HCT116 (cell line): ENCODE data around the gene SLMAP. TPM values are rescaled to one million over a fixed set of nuclear protein-coding genes. Genes with fewer than 3 reads are reported as not detected.

ENCODE experiments used
- ATAC-seq: fragments of 200-7000 bp; cut with Tn5 transposase; 2 replicates; pipeline ENCODE4 v1.9.1; 2020; ENCODE audit warnings: mild to moderate bottlenecking, moderate library complexity
- BruUV-seq: library from RNA; stranded (reverse); fragments of 400-500 nt; replicated peaks from 2 replicates; lab custom pipeline; 2021; lab: Mats Ljungman, UMichigan
- CTCF ChIA-PET: fragments of 300-600 bp; sonication (Branson Sonifier 250); formaldehyde crosslinking; loops from one replicate; lab custom pipeline; 2021; ENCODE audit warnings: antibody characterized with exemption; lab: Charles Lee
- POLR2A ChIA-PET: fragments of 300-600, 350-600 bp; sonication (Branson Sonifier 250); formaldehyde crosslinking; loops from one replicate; lab custom pipeline; 2021; ENCODE audit warnings: antibody characterized with exemption; lab: Charles Lee
- RAD21 ChIA-PET, 2 experiments: fragments of 300-600 bp; sonication (Branson Sonifier 250); formaldehyde crosslinking; loops; one replicate each; lab custom pipeline; 2023; ENCODE audit warnings: low total read pairs in 2 of 2; ENCODE audit not compliant: uncharacterized antibody in 2 of 2, unreplicated experiment in 2 of 2, low non-redundant PET in 1 of 2; lab: Charles Lee
- DNase-seq: peaks from one replicate; pipeline ENCODE4 v3.0.0-alpha.2; 2010; ENCODE audit warnings: low read depth, low spot score
- H2AFZ ChIP-seq: fragments of 200-600 bp; shearing (Covaris generic), sonication (generic); 2 replicates; pipeline ENCODE4 v1.6.1; 2017; ENCODE audit warnings: low read depth, mixed run types, mixed read lengths, antibody characterized with exemption, low read length; ENCODE audit not compliant: poor library complexity, severe bottlenecking
- H3K27ac ChIP-seq: 2 replicates; pipeline ENCODE4 v1.5.1; 2012; ENCODE audit warnings: low read depth, low read length
- H3K27me3 ChIP-seq: fragments of 200-600 bp; sonication (generic); 2 replicates; pipeline ENCODE4 v1.6.1; 2016; ENCODE audit warnings: mixed run types, low read length, mixed read lengths; ENCODE audit not compliant: insufficient read depth
- H3K36me3 ChIP-seq, 2 experiments: fragments of 200-500 bp in 1 of 2; fragments of 200-600 bp in 1 of 2; sonication (Bioruptor generic) in 1 of 2; sonication (generic) in 1 of 2; 2 replicates each; pipeline versions ENCODE4 v1.5.1 to v1.6.1; 2014 to 2016; ENCODE audit warnings: low read length in 2 of 2, inconsistent platforms in 1 of 2, mixed read lengths in 1 of 2, mixed run types in 1 of 2; ENCODE audit not compliant: insufficient read depth in 2 of 2, control insufficient read depth in 1 of 2
- H3K4me1 ChIP-seq, 2 experiments: fragments of 200-600 bp in 1 of 2; sonication (generic) in 1 of 2; 2 replicates each; pipeline versions ENCODE4 v1.5.1 to v1.6.1; 2012 to 2017; ENCODE audit warnings: low read length in 2 of 2, inconsistent platforms in 1 of 2, mild to moderate bottlenecking in 1 of 2, mixed read lengths in 1 of 2, mixed run types in 1 of 2, moderate library complexity in 1 of 2; ENCODE audit not compliant: insufficient read depth in 2 of 2, control insufficient read depth in 1 of 2
- H3K4me2 ChIP-seq: fragments of 200-600 bp; sonication (generic); 2 replicates; pipeline ENCODE4 v1.6.1; 2017; ENCODE audit warnings: mixed run types, low read length, mixed read lengths
- H3K4me3 ChIP-seq, 2 experiments: fragments of 200-600 bp in 1 of 2; sonication (generic) in 1 of 2; replicated peaks in 1 of 2; 2 replicates each; pipeline ENCODE4 v1.5.1; 2011 to 2016; ENCODE audit warnings: low read length in 2 of 2, control low read depth in 1 of 2, low read depth in 1 of 2, mild to moderate bottlenecking in 1 of 2, mixed read lengths in 1 of 2, mixed run types in 1 of 2
- H3K79me2 ChIP-seq: fragments of 200-600 bp; sonication (generic); 2 replicates; pipeline ENCODE4 v1.6.1; 2017; ENCODE audit warnings: mild to moderate bottlenecking, mixed run types, low read length, moderate library complexity, mixed read lengths; ENCODE audit not compliant: insufficient read depth
- H3K9ac ChIP-seq: fragments of 200-600 bp; sonication (generic); 2 replicates; pipeline ENCODE4 v1.6.1; 2016; ENCODE audit warnings: low read length, mixed read lengths
- H3K9me2 ChIP-seq: fragments of 200-600 bp; sonication (generic), shearing (Covaris generic); 2 replicates; pipeline ENCODE4 v1.6.1; 2017; ENCODE audit warnings: mixed run types, mild to moderate bottlenecking, moderate library complexity; ENCODE audit not compliant: insufficient read depth
- H3K9me3 ChIP-seq, 2 experiments: fragments of 200-500 bp in 1 of 2; fragments of 200-600 bp in 1 of 2; sonication (Bioruptor generic) in 1 of 2; sonication (generic) in 1 of 2; 2 replicates each; pipeline ENCODE4 v1.6.1; 2014 to 2017; ENCODE audit warnings: low read length in 2 of 2, mixed read lengths in 2 of 2, inconsistent platforms in 1 of 2, low read depth in 1 of 2, mild to moderate bottlenecking in 1 of 2, mixed run types in 1 of 2, moderate library complexity in 1 of 2; ENCODE audit not compliant: control insufficient read depth in 1 of 2, insufficient read depth in 1 of 2
- H4K20me1 ChIP-seq: fragments of 200-600 bp; sonication (generic), shearing (Covaris generic); 2 replicates; pipeline ENCODE4 v1.6.1; 2017; ENCODE audit warnings: mixed run types, mild to moderate bottlenecking, moderate library complexity; ENCODE audit not compliant: insufficient read depth
- ATF3 ChIP-seq: IDR thresholded peaks from 2 replicates; pipeline ENCODE4 v1.6.1; 2012
- CBX3 ChIP-seq: IDR thresholded peaks from 2 replicates; pipeline ENCODE4 v1.6.1; 2012; ENCODE audit warnings: low read depth
- CEBPB ChIP-seq: IDR thresholded peaks from 2 replicates; pipeline ENCODE4 v1.6.1; 2012; ENCODE audit warnings: low read depth
- EGR1 ChIP-seq: IDR thresholded peaks from 2 replicates; pipeline ENCODE4 v1.6.1; 2012; ENCODE audit warnings: low read depth
- EZH2 ChIP-seq: fragments of 200-600 bp; sonication (generic); IDR thresholded peaks from 2 replicates; pipeline ENCODE4 v1.6.1; 2017; ENCODE audit warnings: antibody characterized with exemption, mixed run types
- EZH2phosphoT487 ChIP-seq: fragments of 200-600 bp; IDR thresholded peaks from 2 replicates; pipeline ENCODE4 v1.6.1; 2018; ENCODE audit warnings: antibody characterized with exemption, borderline replicate concordance
- FOSL1 ChIP-seq: IDR thresholded peaks from 2 replicates; pipeline ENCODE4 v1.6.1; 2012; ENCODE audit warnings: low read depth
- JUND ChIP-seq: IDR thresholded peaks from 2 replicates; pipeline ENCODE4 v1.6.1; 2012
- SIN3A ChIP-seq: IDR thresholded peaks from 2 replicates; pipeline ENCODE4 v1.6.1; 2012; ENCODE audit warnings: low read depth
- SRF ChIP-seq: IDR thresholded peaks from 2 replicates; pipeline ENCODE4 v1.6.1; 2012; ENCODE audit warnings: low read depth
- TCF7L2 ChIP-seq: IDR thresholded peaks from 2 replicates; pipeline ENCODE4 v1.7.0; 2011; ENCODE audit warnings: borderline replicate concordance, inconsistent platforms; ENCODE audit not compliant: insufficient read depth, insufficient read length; ENCODE audit errors: extremely low read depth
- ZBTB33 ChIP-seq: IDR thresholded peaks from 2 replicates; pipeline ENCODE4 v1.6.1; 2011; ENCODE audit warnings: mild to moderate bottlenecking, low read length, moderate library complexity; ENCODE audit not compliant: insufficient replicate concordance; ENCODE audit errors: extremely low read depth
- ZNF274 ChIP-seq: fragments of 200-500 bp; sonication (Bioruptor generic); IDR thresholded peaks from 2 replicates; pipeline ENCODE4 v1.6.1; 2014; ENCODE audit warnings: mild to moderate bottlenecking, low read depth, low read length, inconsistent platforms
- intact Hi-C: fragments of 100-400 bp; cut with micrococcal nuclease; formaldehyde crosslinking; loops from 2 replicates; pipeline ENCODE4 v1.10.0; 2022
- total RNA-seq: library from RNA; stranded (reverse); gene quantifications from one replicate; pipeline ENCODE4 v1.2.1, GENCODE V29; 2021; ENCODE audit not compliant: unreplicated experiment

The SLMAP gene
- total RNA-seq, 1 experiment from 2014 or later, result 81.0 TPM

GRCh38 chr3:57770009-57770827 lies 14.1 kb downstream of the SLMAP start:
- Histone ChIP-seq H2AFZ (no peak overlapping the region), H3K27me3 (no peaks in the 10 kb centered on the region), H3K79me2 (peaks cover 96% of the 10 kb centered on the region), H3K9ac (no peak overlapping the region), H3K4me1 (no peaks in the 10 kb centered on the region), H3K4me3 (no peak overlapping the region), H3K27ac (no peak overlapping the region), H3K9me2 (no peaks in the 10 kb centered on the region), H3K4me2 (no peak overlapping the region), H4K20me1 (peaks cover 16% of the 10 kb centered on the region; the same call in 1 of the 2 replicates), H3K36me3 (0 out of 4 replicates have a peak, but pooled peaks cover 0 to 5% of the 10 kb centered on the region in 2 experiments), H3K9me3 (no peaks in the 10 kb centered on the region)
- POLR2A ChIA-PET, result no interaction called here
- TF ChIP-seq ZNF274 (no peak), EZH2 (no peak), JUND (no peak), CBX3 (no peak), CEBPB (no peak), SIN3A (no peak), FOSL1 (no peak), SRF (no peak), EZH2phosphoT487 (no peak), ZBTB33 (no peak), TCF7L2 (no peak), ATF3 (no peak), EGR1 (no peak)
- RAD21 ChIA-PET, result interaction anchor here in 1 of 2 experiments (0.6 kb wide), 1 partner anchor 26 kb away, joined by 4 read pairs; no protein-coding TSS in a partner anchor
- ATAC-seq (no peak), DNase-seq (no peak)
- BruUV-seq, result no TSS peak
- CTCF ChIA-PET, result no interaction called here
- intact Hi-C loops, result no loop called here
